NT2/D1 (cell line): ENCODE data around the gene HPN.

ENCODE experiments used
- DNase-seq: peaks from one replicate; pipeline ENCODE4 v3.0.0-alpha.2; 2011; ENCODE audit warnings: low read depth, low spot score
- H3K27me3 ChIP-seq: 2 replicates; pipeline ENCODE4 v1.6.0; 2011; ENCODE audit warnings: mild to moderate bottlenecking; ENCODE audit not compliant: insufficient read length, insufficient read depth
- H3K36me3 ChIP-seq: 2 replicates; pipeline ENCODE4 v1.6.1; 2011; ENCODE audit warnings: mild to moderate bottlenecking, low read length, mixed read lengths; ENCODE audit not compliant: insufficient read depth, insufficient read length
- H3K4me1 ChIP-seq: 2 replicates; pipeline ENCODE4 v1.5.1; 2011; ENCODE audit not compliant: insufficient read depth, insufficient read length
- H3K4me3 ChIP-seq: 2 replicates; pipeline ENCODE4 v1.5.1; 2011; ENCODE audit warnings: low read depth; ENCODE audit not compliant: insufficient read length
- H3K9ac ChIP-seq: 2 replicates; pipeline ENCODE4 v1.6.0; 2011; ENCODE audit warnings: low read depth; ENCODE audit not compliant: insufficient read length
- H3K9me3 ChIP-seq: 2 replicates; pipeline ENCODE4 v1.5.1; 2011; ENCODE audit warnings: mild to moderate bottlenecking, low read length; ENCODE audit not compliant: insufficient read depth
- SUZ12 ChIP-seq: IDR thresholded peaks from 2 replicates; pipeline ENCODE4 v1.6.1; 2011; ENCODE audit not compliant: insufficient read length, insufficient read depth; ENCODE audit errors: extremely low read depth
- YY1 ChIP-seq: IDR thresholded peaks from 2 replicates; pipeline ENCODE4 v1.6.1; 2011; ENCODE audit not compliant: insufficient read length, insufficient read depth
- ZNF274 ChIP-seq: IDR thresholded peaks from 2 replicates; pipeline ENCODE4 v1.6.1; 2011; ENCODE audit warnings: mild to moderate bottlenecking, low read depth, low read length

Gene HPN

GRCh38 chr19:35030257-35031071, 11.1 kb upstream of the HPN start, which contains the start of gene SCN1B:
SCN1B (plus strand) TSS chr19:35030470; CDS start chr19:35030821, 351 bp downstream.
- TF ChIP-seq ZNF274 (no peak), SUZ12 (no peak), YY1 (no peak)
- peaks cover 15% of the 10 kb centered on the region for H3K4me1 ChIP-seq
- no peaks in the 10 kb centered on the region for H3K27me3 ChIP-seq
- H3K4me3 ChIP-seq: peak within 1 kb of the TSS; percentile 50
- H3K9ac ChIP-seq: peak within 1 kb of the TSS; percentile 63
- H3K36me3 ChIP-seq: peaks cover 48% of the 10 kb centered on the region
- no peak for DNase-seq
- H3K9me3 ChIP-seq: no peaks in the 10 kb centered on the region

GRCh38 chr19:35031072-35031881, 10.2 kb upstream of the HPN start:
- peak overlapping the region; percentile 63 for H3K9ac ChIP-seq
- no peaks in the 10 kb centered on the region for H3K27me3 ChIP-seq
- no peak for DNase-seq
- H3K4me3 ChIP-seq: peak overlapping the region; percentile 50
- no peaks in the 10 kb centered on the region for H3K9me3 ChIP-seq
- no peak for TF ChIP-seq YY1
- no peak for TF ChIP-seq ZNF274
- no peak for TF ChIP-seq SUZ12
- H3K36me3 ChIP-seq: peaks cover 44% of the 10 kb centered on the region
- peaks cover 15% of the 10 kb centered on the region for H3K4me1 ChIP-seq

- Histone ChIP-seq H3K27me3 (no peaks in the 10 kb centered on the region), H3K4me3 (peak overlapping the region; percentile 24), H3K9ac (peak overlapping the region; percentile 32), H3K36me3 (peaks cover 36% of the 10 kb centered on the region), H3K4me1 (peaks cover 14% of the 10 kb centered on the region), H3K9me3 (no peaks in the 10 kb centered on the region)
- no peak for DNase-seq
- TF ChIP-seq ZNF274: no peak
- TF ChIP-seq SUZ12: no peak
- TF ChIP-seq YY1: no peak
Observed at GRCh38 chr19:35032356-35032865, 9.1 kb upstream of the HPN start.

- no peak overlapping the region for H3K4me3 ChIP-seq
- TF ChIP-seq ZNF274: no peak
- TF ChIP-seq SUZ12: no peak
- no peak for TF ChIP-seq YY1
Observed at GRCh38 chr19:35033067-35034004, 8.2 kb upstream of the HPN start.

DNA sequence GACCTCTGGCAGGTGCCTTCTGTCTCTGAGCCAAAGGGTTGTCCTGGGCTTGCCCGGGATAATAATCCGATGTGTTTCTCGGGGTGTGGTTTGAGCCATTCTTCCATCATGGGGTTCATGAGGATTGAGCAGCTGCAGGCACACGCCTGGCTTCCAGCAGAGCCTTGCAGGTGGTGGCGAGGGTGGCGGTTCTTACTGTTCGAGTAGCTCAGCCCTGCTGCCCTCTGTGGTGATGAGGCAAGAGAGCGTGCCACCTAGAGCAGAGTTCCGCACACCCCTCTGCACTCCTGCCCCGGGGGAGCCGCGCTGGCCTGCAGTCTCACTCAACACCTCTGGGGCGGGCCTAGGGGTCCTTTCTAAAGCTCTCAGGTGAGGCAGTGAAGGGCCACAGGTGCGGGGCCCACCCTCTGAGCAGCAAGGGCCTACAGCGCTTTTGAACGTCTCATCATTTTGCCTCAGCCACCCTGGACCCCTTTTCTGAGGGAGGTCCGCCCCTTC, 7.5 kb upstream of the HPN start:
- H3K36me3 ChIP-seq: peaks cover 28% of the 10 kb centered on the region
- H3K9me3 ChIP-seq: no peaks in the 10 kb centered on the region
- TF ChIP-seq SUZ12 (no peak), YY1 (no peak), ZNF274 (no peak)
- no peak overlapping the region for H3K4me3 ChIP-seq
- H3K4me1 ChIP-seq: peaks cover 10% of the 10 kb centered on the region
- no peaks in the 10 kb centered on the region for H3K27me3 ChIP-seq
- DNase-seq: no peak
- H3K9ac ChIP-seq: no peak overlapping the region

More at GRCh38 chr19:35033067-35034004, 8.2 kb upstream of the HPN start:
- DNase-seq: no peak
- Histone ChIP-seq H3K36me3 (peaks cover 30% of the 10 kb centered on the region), H3K27me3 (no peaks in the 10 kb centered on the region), H3K9me3 (no peaks in the 10 kb centered on the region), H3K4me1 (peaks cover 10% of the 10 kb centered on the region), H3K9ac (peak overlapping the region; percentile 10)
